ENCODE data around the gene MYO3A.

DNA sequence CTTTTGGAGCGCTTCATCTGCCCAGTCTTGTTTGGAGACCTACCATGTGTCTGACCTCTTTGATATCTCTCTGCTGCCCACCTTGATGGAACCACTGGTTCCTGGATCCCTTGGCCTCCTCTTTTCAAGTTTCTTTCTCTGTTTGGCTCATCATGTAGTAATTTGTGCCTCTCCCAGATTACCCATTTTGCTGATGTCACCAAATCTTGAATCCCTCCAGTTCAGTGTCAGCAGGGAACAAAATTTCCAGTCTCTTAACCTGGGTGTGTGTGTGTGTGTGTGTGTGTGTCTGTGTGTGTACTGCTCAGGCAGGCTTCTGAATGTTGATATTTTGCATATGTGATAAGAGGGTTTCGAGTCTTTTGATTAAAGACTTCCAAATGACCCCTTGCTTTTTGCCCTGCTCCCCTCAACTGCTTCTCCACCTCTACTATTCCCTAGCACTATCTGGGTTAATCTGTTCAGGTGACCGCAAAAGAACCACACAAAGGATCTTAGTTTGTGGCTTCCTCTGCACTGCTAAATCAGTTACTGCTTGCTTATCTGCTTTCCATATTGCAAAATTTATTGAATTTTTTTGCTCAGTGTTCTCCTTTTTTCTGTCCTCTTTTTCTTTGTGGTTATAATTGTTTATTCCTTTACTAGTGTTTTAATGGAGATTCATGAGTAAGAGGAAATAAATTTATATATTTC is 25.7 kb downstream of the MYO3A start:
- TF ChIP-seq ELF4 (IDR thresholded peaks at IDR 0.05) (no peak), BHLHE40 (IDR thresholded peaks at IDR 0.05; ENCODE audit: borderline replicate concordance) (no peak), SP1 (IDR thresholded peaks at IDR 0.05) (no peak), CTBP1 (IDR thresholded peaks at IDR 0.05; ENCODE audit: borderline replicate concordance) (no peak), NFRKB (IDR thresholded peaks at IDR 0.05) (no peak), TARDBP (IDR thresholded peaks at IDR 0.05) (no peak), ARNT (IDR thresholded peaks at IDR 0.05) (no peak), FOXM1 (IDR thresholded peaks at IDR 0.05; ENCODE audit: borderline replicate concordance) (no peak), ZNF384 (IDR thresholded peaks at IDR 0.05) (no peak), L3MBTL2 (conservative IDR thresholded peaks at IDR 0.05) (no peak), SUZ12 (IDR thresholded peaks at IDR 0.05) (no peak)
